ENCODE results near the gene PRSS53.

The PRSS53 gene

GRCh38 chr16:31093132-31093703 lies 4.5 kb upstream of the PRSS53 start:
- DNase-seq: no peak

GRCh38 chr16:31092330-31092729 lies 3.6 kb upstream of the PRSS53 start:
- DNase-seq: no peak

GRCh38 chr16:31090540-31090939 lies 1.8 kb upstream of the PRSS53 start:
- no peak for DNase-seq

- no peak for DNase-seq
Measured at GRCh38 chr16:31089199-31089598, 456 bp upstream of the PRSS53 start.

- DNase-seq: no peak
Measured at GRCh38 chr16:31087971-31088370, 772 bp downstream of the PRSS53 start.

GRCh38 chr16:31087481-31087880 lies 1.3 kb downstream of the PRSS53 start:
- no peak for DNase-seq

- no peak for DNase-seq
Measured at GRCh38 chr16:31086629-31086906, 2.2 kb downstream of the PRSS53 start.

- no peak for DNase-seq
Measured at GRCh38 chr16:31085873-31086628, 2.7 kb downstream of the PRSS53 start.

GRCh38 chr16:31085411-31085810 lies 3.3 kb downstream of the PRSS53 start:
- DNase-seq: no peak

- DNase-seq: no peak
Measured at GRCh38 chr16:31084584-31085302, 4.0 kb downstream of the PRSS53 start.

- DNase-seq: no peak
Measured at GRCh38 chr16:31083981-31084380, 4.8 kb downstream of the PRSS53 start.

- DNase-seq: no peak
Measured at GRCh38 chr16:31083556-31083955, 5.2 kb downstream of the PRSS53 start.

- no peak for DNase-seq
Measured at GRCh38 chr16:31083081-31083480, 5.7 kb downstream of the PRSS53 start.

- no peak for DNase-seq
Measured at GRCh38 chr16:31082368-31083045, 6.2 kb downstream of the PRSS53 start.

- DNase-seq: no peak
Measured at GRCh38 chr16:31081428-31082351, 7.1 kb downstream of the PRSS53 start.

- no peak for DNase-seq
Measured at GRCh38 chr16:31080756-31081419, 7.9 kb downstream of the PRSS53 start.

- DNase-seq: no peak
Measured at GRCh38 chr16:31080035-31080629, 8.6 kb downstream of the PRSS53 start.

GRCh38 chr16:31079342-31079944 lies 9.3 kb downstream of the PRSS53 start:
- no peak for DNase-seq

GRCh38 chr16:31078597-31079341 lies 10.0 kb downstream of the PRSS53 start:
- no peak for DNase-seq

All from T-helper 9 cell (primary cell).